Activated naive CD8-positive, alpha-beta T cell treated with anti-CD3 and anti-CD28 coated beads, Interleukin-2, amount 50 U/mL, for 24 hours (primary cell): Measurements from ENCODE around the gene TCEANC2.
A peak's percentile ranks its signal among the peaks of the same experiment; 100 is the strongest.

Source experiments
- ATAC-seq: fragments of 150-1000 bp; cut with Tn5 transposase; one replicate; pipeline ENCODE4 v1.10.0; 2021
- DNase-seq: peaks from one replicate; pipeline ENCODE4 v3.0.0; 2021
- H3K27ac Mint-ChIP-seq: one replicate; pipeline ENCODE4 v1.8.0; 2021; ENCODE audit warnings: mild to moderate bottlenecking, mixed read lengths
- H3K27me3 Mint-ChIP-seq: one replicate; pipeline ENCODE4 v1.8.0; 2021; ENCODE audit warnings: mixed read lengths
- H3K36me3 Mint-ChIP-seq: one replicate; pipeline ENCODE4 v1.8.0; 2021; ENCODE audit warnings: low read depth, mixed read lengths
- H3K4me1 Mint-ChIP-seq: one replicate; pipeline ENCODE4 v1.8.0; 2021; ENCODE audit warnings: mixed read lengths
- H3K4me3 Mint-ChIP-seq: one replicate; pipeline ENCODE4 v1.8.0; 2021; ENCODE audit warnings: mild to moderate bottlenecking, moderate library complexity, mixed read lengths
- H3K9me3 Mint-ChIP-seq: one replicate; pipeline ENCODE4 v1.8.0; 2021; ENCODE audit warnings: mixed read lengths

Gene TCEANC2

GRCh38 chr1:54122135-54122751, 68.8 kb downstream of the TCEANC2 start:
- Mint-ChIP-seq H3K27me3 (peaks cover 5% of the 10 kb centered on the region), H3K36me3 (no peaks in the 10 kb centered on the region), H3K4me3 (no peak overlapping the region), H3K4me1 (peaks cover 6% of the 10 kb centered on the region), H3K27ac (no peak overlapping the region), H3K9me3 (no peaks in the 10 kb centered on the region)
- no peak for DNase-seq
- ATAC-seq: no peak

GRCh38 chr1:54122992-54123391, 69.6 kb downstream of the TCEANC2 start:
- H3K4me3 Mint-ChIP-seq: no peak overlapping the region
- H3K27me3 Mint-ChIP-seq: peaks cover 5% of the 10 kb centered on the region
- peaks cover 6% of the 10 kb centered on the region for H3K4me1 Mint-ChIP-seq
- no peaks in the 10 kb centered on the region for H3K36me3 Mint-ChIP-seq
- no peak overlapping the region for H3K27ac Mint-ChIP-seq
- DNase-seq (no peak), ATAC-seq (no peak)
- no peaks in the 10 kb centered on the region for H3K9me3 Mint-ChIP-seq

GRCh38 chr1:54124472-54124871, 71.1 kb downstream of the TCEANC2 start:
- Mint-ChIP-seq H3K9me3 (no peaks in the 10 kb centered on the region), H3K36me3 (no peaks in the 10 kb centered on the region), H3K4me3 (no peak overlapping the region), H3K27me3 (peaks cover 5% of the 10 kb centered on the region), H3K27ac (no peak overlapping the region), H3K4me1 (peaks cover 6% of the 10 kb centered on the region)
- DNase-seq (no peak), ATAC-seq (no peak)

DNA sequence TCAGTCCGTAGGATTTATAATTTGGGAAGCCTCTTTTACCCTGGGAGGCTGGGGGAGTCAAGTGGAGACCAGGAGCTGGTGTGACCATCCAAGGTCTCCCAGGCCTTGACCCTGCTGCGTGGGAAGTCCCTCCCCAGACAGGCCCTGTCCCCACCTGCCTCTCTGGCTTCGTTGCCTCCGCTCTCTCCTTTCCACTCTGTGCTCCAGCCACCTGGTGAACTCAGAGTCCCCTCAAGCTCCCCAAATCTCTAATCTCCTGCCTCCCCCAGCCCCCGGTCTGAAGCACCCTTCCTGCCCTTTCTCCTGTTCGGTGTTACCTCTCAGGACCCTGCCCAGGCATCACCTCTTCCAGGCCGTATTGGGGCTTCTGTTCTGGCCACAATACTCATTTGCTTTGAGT, 71.5 kb downstream of the TCEANC2 start:
- ATAC-seq: no peak
- H3K36me3 Mint-ChIP-seq: no peaks in the 10 kb centered on the region
- DNase-seq: no peak
- H3K9me3 Mint-ChIP-seq: no peaks in the 10 kb centered on the region
- peaks cover 6% of the 10 kb centered on the region for H3K4me1 Mint-ChIP-seq
- peaks cover 5% of the 10 kb centered on the region for H3K27me3 Mint-ChIP-seq
- H3K27ac Mint-ChIP-seq: no peak overlapping the region
- H3K4me3 Mint-ChIP-seq: no peak overlapping the region

DNA sequence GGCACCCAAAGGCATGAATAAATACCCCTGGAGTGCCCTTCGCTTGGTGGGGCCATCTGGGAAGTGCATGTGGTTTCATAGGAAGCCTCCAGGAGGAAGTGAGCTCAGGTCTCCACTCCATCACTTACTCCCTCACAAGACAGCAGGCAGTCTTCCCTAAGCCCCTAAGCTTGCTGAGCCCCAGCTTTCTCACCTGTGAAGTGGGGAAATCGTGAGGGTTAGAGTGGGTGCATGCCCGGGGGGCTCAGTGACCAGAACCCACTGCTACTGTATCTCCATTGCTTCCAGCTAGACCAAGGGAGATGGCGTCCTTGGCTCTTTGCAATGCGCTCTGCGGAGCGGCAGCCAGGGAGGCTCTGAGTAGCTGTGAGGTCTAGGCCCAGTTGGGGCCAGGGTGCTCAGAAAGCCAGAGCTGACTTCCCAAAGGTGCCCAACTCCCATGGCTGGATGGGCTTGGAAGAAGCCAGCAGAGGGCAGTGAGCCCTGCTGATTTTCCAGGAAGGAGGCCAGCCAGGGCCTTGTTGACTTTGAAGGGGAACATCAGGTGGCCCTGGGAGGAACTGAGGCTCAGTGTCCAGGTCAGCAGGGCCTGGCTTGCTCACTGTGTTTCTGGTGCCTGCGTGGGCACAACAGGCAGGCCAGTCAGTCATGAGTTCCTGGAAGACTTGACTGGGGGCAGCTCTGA, 72.1 kb downstream of the TCEANC2 start:
- Mint-ChIP-seq H3K9me3 (no peaks in the 10 kb centered on the region), H3K27ac (no peak overlapping the region), H3K4me1 (peaks cover 6% of the 10 kb centered on the region), H3K36me3 (no peaks in the 10 kb centered on the region), H3K4me3 (no peak overlapping the region), H3K27me3 (peaks cover 5% of the 10 kb centered on the region)
- ATAC-seq (no peak), DNase-seq (no peak)

DNA sequence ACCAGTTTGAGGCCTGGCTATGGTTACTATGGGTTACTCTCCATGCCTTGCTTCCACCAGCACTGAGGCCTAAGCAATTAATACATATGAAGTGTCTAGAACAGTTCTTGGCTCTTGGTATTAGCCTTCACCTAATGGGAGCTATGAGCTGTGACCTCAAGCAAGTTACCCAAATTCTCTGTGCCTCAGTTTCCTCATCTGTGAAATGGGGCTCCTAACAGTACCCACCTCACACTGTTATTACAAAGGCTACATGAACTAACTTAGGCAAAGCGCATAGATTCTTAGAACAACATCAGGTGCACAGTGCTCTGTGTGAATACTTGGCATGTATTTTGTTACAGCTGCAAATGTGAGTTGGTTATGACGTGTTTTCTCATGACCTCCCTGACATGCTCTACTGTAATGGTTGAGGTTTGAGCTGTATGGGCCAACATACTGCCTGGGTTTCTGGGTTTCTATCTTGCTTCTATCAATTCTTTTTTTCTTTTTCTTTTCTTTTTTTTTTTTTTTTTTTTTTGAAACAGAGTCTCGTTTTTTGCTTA, 72.9 kb downstream of the TCEANC2 start:
- Mint-ChIP-seq H3K4me3 (no peak overlapping the region), H3K9me3 (no peaks in the 10 kb centered on the region), H3K36me3 (no peaks in the 10 kb centered on the region), H3K27ac (no peak overlapping the region), H3K4me1 (peaks cover 6% of the 10 kb centered on the region), H3K27me3 (peaks cover 5% of the 10 kb centered on the region)
- DNase-seq (no peak), ATAC-seq (no peak)

- Mint-ChIP-seq H3K9me3 (no peaks in the 10 kb centered on the region), H3K36me3 (no peaks in the 10 kb centered on the region), H3K4me3 (no peak overlapping the region), H3K27me3 (no peaks in the 10 kb centered on the region), H3K27ac (no peak overlapping the region), H3K4me1 (no peaks in the 10 kb centered on the region)
- ATAC-seq (no peak), DNase-seq (no peak)
These were observed 74.3 kb downstream of the TCEANC2 start for GRCh38 chr1:54127594-54128300.

DNA sequence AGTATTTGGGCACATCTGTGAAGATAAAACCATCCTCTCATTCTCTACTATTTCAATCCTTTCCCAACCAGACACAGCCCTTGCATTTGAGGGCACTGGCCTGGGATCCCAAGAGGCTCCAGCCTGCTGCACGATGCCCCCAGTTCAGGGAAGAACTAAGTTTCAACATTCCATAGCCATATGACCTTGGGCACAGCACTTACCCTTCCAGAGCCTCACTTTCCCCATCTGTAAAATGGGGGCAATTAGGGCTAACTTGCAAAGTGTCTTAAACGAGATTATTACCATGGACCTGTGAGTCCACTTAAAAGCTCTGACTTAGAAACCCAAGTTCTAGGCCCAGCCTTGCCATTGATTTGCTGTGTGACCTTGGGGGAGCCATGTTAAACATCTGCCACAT, 76.5 kb downstream of the TCEANC2 start:
- no peak for DNase-seq
- no peak overlapping the region for H3K27ac Mint-ChIP-seq
- H3K4me1 Mint-ChIP-seq: no peaks in the 10 kb centered on the region
- H3K9me3 Mint-ChIP-seq: no peaks in the 10 kb centered on the region
- H3K36me3 Mint-ChIP-seq: no peaks in the 10 kb centered on the region
- no peak for ATAC-seq
- H3K27me3 Mint-ChIP-seq: no peaks in the 10 kb centered on the region
- H3K4me3 Mint-ChIP-seq: no peak overlapping the region

- Mint-ChIP-seq H3K4me1 (no peaks in the 10 kb centered on the region), H3K36me3 (no peaks in the 10 kb centered on the region), H3K27me3 (no peaks in the 10 kb centered on the region), H3K9me3 (no peaks in the 10 kb centered on the region), H3K27ac (no peak overlapping the region), H3K4me3 (no peak overlapping the region)
- DNase-seq (no peak), ATAC-seq (no peak)
These were observed 78.0 kb downstream of the TCEANC2 start for GRCh38 chr1:54131419-54131818.

DNA sequence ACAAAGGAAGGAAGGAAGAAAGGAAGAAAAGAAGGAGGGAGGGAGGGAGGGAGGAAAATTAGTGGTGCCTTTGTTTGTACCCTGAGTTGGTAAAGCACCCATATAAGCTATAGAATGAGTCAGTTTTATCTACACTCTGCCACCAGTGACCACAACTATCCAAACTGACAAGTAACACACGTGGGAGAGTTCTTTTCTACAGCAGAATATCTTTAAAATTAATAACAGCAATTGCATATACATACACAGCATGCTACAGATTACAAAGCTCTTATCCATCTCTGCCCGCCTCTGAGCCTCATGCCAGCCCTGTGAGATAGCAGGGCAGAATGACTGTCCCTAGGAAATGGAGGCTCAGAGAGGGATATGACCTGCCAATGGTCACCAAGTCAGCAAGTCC, 79.1 kb downstream of the TCEANC2 start:
- H3K4me1 Mint-ChIP-seq: no peaks in the 10 kb centered on the region
- H3K4me3 Mint-ChIP-seq: no peak overlapping the region
- no peak overlapping the region for H3K27ac Mint-ChIP-seq
- no peaks in the 10 kb centered on the region for H3K36me3 Mint-ChIP-seq
- peak; percentile 33 for ATAC-seq
- no peak for DNase-seq
- H3K27me3 Mint-ChIP-seq: no peaks in the 10 kb centered on the region
- no peaks in the 10 kb centered on the region for H3K9me3 Mint-ChIP-seq

- DNase-seq: no peak
- no peaks in the 10 kb centered on the region for H3K4me1 Mint-ChIP-seq
- no peak overlapping the region for H3K27ac Mint-ChIP-seq
- no peaks in the 10 kb centered on the region for H3K27me3 Mint-ChIP-seq
- H3K4me3 Mint-ChIP-seq: no peak overlapping the region
- no peaks in the 10 kb centered on the region for H3K36me3 Mint-ChIP-seq
- no peak for ATAC-seq
- no peaks in the 10 kb centered on the region for H3K9me3 Mint-ChIP-seq
These were observed 80.9 kb downstream of the TCEANC2 start for GRCh38 chr1:54134295-54134694.

- Mint-ChIP-seq H3K9me3 (no peaks in the 10 kb centered on the region), H3K27ac (no peak overlapping the region), H3K4me1 (no peaks in the 10 kb centered on the region), H3K4me3 (no peak overlapping the region), H3K36me3 (no peaks in the 10 kb centered on the region), H3K27me3 (no peaks in the 10 kb centered on the region)
- DNase-seq: no peak
- no peak for ATAC-seq
These were observed 82.2 kb downstream of the TCEANC2 start for GRCh38 chr1:54135436-54136120.

GRCh38 chr1:54136269-54136896, 83.0 kb downstream of the TCEANC2 start:
- Mint-ChIP-seq H3K27ac (no peak overlapping the region), H3K9me3 (no peaks in the 10 kb centered on the region)

GRCh38 chr1:54136963-54137533, 83.6 kb downstream of the TCEANC2 start:
- Mint-ChIP-seq H3K9me3 (no peaks in the 10 kb centered on the region), H3K27ac (no peak overlapping the region), H3K4me3 (no peak overlapping the region), H3K4me1 (no peaks in the 10 kb centered on the region), H3K36me3 (no peaks in the 10 kb centered on the region), H3K27me3 (no peaks in the 10 kb centered on the region)
- no peak for ATAC-seq
- DNase-seq: no peak

More at GRCh38 chr1:54136269-54136896, 83.0 kb downstream of the TCEANC2 start:
- H3K36me3 Mint-ChIP-seq: no peaks in the 10 kb centered on the region
- no peak overlapping the region for H3K4me3 Mint-ChIP-seq
- no peak for ATAC-seq
- H3K4me1 Mint-ChIP-seq: no peaks in the 10 kb centered on the region
- DNase-seq: no peak
- no peaks in the 10 kb centered on the region for H3K27me3 Mint-ChIP-seq
